22Rv1 (cell line): ENCODE results near the gene NFKBIE.

Source experiments
- H3K27ac ChIP-seq: fragments of 450-650 bp; 2 replicates; pipeline ENCODE4 v1.5.1; 2017
- CTCF ChIP-seq: fragments of 450-650 bp; IDR thresholded peaks from 2 replicates; pipeline ENCODE4 v1.5.1; 2017; ENCODE audit warnings: mild to moderate bottlenecking
- ZFX ChIP-seq: fragments of 450-650 bp; IDR thresholded peaks from 2 replicates; pipeline ENCODE4 v1.6.1; 2017; ENCODE audit warnings: antibody characterized with exemption, borderline replicate concordance

The NFKBIE gene

GRCh38 chr6:44230034-44230675 is 35.2 kb downstream of the NFKBIE start:
- H3K27ac ChIP-seq = no peak overlapping the region
- TF ChIP-seq CTCF = no peak
- no peak for TF ChIP-seq ZFX

- H3K27ac ChIP-seq = no peak overlapping the region
- TF ChIP-seq ZFX (no peak), CTCF (no peak)
Observed at GRCh38 chr6:44229376-44230033, 35.8 kb downstream of the NFKBIE start.

GRCh38 chr6:44228836-44229235 is 36.5 kb downstream of the NFKBIE start:
- no peak overlapping the region for H3K27ac ChIP-seq

GRCh38 chr6:44228433-44228832 is 36.9 kb downstream of the NFKBIE start:
- no peak overlapping the region for H3K27ac ChIP-seq
- TF ChIP-seq CTCF = no peak
- no peak for TF ChIP-seq ZFX

More at GRCh38 chr6:44228836-44229235, 36.5 kb downstream of the NFKBIE start:
- no peak for TF ChIP-seq ZFX
- no peak for TF ChIP-seq CTCF

- no peak for TF ChIP-seq ZFX
- no peak overlapping the region for H3K27ac ChIP-seq
Observed at GRCh38 chr6:44228031-44228430, 37.3 kb downstream of the NFKBIE start.

GRCh38 chr6:44227148-44227793 is 38.1 kb downstream of the NFKBIE start:
- no peak overlapping the region for H3K27ac ChIP-seq

More at GRCh38 chr6:44227148-44227793, 38.1 kb downstream of the NFKBIE start:
- TF ChIP-seq CTCF (no peak), ZFX (no peak)
